ENCODE measurements around the gene KAT8. TPM values are rescaled to one million over a fixed set of nuclear protein-coding genes. Genes with fewer than 3 reads are reported as not detected.
A peak's percentile ranks its signal among the peaks of the same experiment; 100 is the strongest.

The KAT8 gene
- total and polyA plus RNA-seq, 2 of the 13 experiments (the other 11 are each of a cell fraction or from before 2014, with no cell fraction given), result 79.0 to 84.2 TPM

DNA sequence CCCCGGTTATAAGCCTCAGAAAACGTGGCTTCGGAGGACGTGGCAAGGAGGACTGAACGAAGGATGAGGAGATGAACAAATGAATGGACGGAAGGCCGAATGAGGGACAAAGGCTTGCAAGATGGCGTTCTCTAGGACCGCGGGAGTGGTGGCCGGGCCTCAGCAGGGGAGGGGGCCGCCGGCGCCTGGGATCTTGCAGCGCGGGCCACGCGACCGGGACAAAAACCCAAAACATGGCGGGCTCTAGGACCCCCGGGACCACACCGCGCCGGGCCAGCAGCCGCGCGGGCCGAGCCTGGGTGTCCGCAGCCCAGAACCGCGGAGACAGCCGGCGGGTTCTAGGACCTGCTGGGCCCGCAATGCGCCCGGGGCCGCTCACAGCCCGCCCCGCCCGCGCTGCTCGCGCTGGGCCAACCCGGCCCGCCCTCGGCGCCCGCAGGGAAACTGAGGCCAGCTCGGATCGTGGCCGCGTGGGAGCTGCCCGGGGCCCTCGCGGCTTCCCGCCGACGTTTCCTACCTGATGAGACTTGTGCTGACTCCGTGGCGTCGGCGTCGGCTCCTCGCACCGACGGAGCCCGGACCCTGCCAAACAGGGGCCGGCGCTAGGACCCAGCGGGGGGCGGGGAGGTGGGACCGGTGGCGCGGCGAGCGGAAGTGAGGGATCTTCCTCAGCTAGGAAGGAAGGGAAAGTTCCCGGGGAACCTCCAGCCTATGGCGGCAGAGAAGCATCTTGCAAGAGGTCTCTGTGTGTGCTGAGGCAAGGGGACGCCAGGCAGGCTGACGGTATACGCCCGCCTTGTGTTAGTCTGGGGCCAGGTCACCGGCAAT lies 44.1 kb upstream of the KAT8 start (continued):
- 0 out of 2 replicates have a peak, but pooled peaks have one; percentile 44 for TF ChIP-seq PCBP1 (IDR thresholded peaks at IDR 0.05; ENCODE audit: borderline replicate concordance, low read depth, low read length)
- TF ChIP-seq, protein P1, sequence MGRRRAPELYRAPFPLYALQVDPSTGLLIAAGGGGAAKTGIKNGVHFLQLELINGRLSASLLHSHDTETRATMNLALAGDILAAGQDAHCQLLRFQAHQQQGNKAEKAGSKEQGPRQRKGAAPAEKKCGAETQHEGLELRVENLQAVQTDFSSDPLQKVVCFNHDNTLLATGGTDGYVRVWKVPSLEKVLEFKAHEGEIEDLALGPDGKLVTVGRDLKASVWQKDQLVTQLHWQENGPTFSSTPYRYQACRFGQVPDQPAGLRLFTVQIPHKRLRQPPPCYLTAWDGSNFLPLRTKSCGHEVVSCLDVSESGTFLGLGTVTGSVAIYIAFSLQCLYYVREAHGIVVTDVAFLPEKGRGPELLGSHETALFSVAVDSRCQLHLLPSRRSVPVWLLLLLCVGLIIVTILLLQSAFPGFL (CRISPR knock-in tag; IDR thresholded peaks at IDR 0.05), result no peak
- TF ChIP-seq TCF12 (IDR thresholded peaks at IDR 0.05), result no peak
- no peak; the same call in none of the 2 replicates for TF ChIP-seq TCF12 (CRISPR knock-in tag; IDR thresholded peaks at IDR 0.05)
- TF ChIP-seq ZNF343 (CRISPR knock-in tag; IDR thresholded peaks at IDR 0.05), result peak; percentile 31; the same call in 1 of the 2 replicates
- 0 out of 2 replicates have a peak, but pooled peaks have one; percentile 21 for TF ChIP-seq DR1 (CRISPR knock-in tag; IDR thresholded peaks at IDR 0.05)
- peak; percentile 60; the same call in 1 of the 2 replicates for TF ChIP-seq SIX4 (CRISPR knock-in tag; IDR thresholded peaks at IDR 0.05)
- TF ChIP-seq ADNP (CRISPR knock-in tag; IDR thresholded peaks at IDR 0.05), result peak; percentile 12; the same call in 1 of the 2 replicates
- TF ChIP-seq KAT8 (CRISPR knock-in tag; IDR thresholded peaks at IDR 0.05), result peak; percentile 43; the same call in 1 of the 2 replicates
- TF ChIP-seq, protein P2, sequence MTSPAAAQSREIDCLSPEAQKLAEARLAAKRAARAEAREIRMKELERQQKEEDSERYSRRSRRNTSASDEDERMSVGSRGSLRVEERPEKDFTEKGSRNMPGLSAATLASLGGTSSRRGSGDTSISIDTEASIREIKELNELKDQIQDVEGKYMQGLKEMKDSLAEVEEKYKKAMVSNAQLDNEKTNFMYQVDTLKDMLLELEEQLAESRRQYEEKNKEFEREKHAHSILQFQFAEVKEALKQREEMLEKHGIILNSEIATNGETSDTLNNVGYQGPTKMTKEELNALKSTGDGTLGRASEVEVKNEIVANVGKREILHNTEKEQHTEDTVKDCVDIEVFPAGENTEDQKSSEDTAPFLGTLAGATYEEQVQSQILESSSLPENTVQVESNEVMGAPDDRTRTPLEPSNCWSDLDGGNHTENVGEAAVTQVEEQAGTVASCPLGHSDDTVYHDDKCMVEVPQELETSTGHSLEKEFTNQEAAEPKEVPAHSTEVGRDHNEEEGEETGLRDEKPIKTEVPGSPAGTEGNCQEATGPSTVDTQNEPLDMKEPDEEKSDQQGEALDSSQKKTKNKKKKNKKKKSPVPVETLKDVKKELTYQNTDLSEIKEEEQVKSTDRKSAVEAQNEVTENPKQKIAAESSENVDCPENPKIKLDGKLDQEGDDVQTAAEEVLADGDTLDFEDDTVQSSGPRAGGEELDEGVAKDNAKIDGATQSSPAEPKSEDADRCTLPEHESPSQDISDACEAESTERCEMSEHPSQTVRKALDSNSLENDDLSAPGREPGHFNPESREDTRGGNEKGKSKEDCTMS (CRISPR knock-in tag; conservative IDR thresholded peaks at IDR 0.05), result no peak
- peak; percentile 65 for TF ChIP-seq ZNF138 (CRISPR knock-in tag; IDR thresholded peaks at IDR 0.05; ENCODE audit: low read depth)
- TF ChIP-seq FOSL1 (CRISPR knock-in tag; IDR thresholded peaks at IDR 0.05; ENCODE audit: borderline replicate concordance), result 0 out of 2 replicates have a peak, but pooled peaks have one; percentile 17
- TF ChIP-seq, protein P3, sequence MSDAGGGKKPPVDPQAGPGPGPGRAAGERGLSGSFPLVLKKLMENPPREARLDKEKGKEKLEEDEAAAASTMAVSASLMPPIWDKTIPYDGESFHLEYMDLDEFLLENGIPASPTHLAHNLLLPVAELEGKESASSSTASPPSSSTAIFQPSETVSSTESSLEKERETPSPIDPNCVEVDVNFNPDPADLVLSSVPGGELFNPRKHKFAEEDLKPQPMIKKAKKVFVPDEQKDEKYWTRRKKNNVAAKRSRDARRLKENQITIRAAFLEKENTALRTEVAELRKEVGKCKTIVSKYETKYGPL (CRISPR knock-in tag; IDR thresholded peaks at IDR 0.05), result peak; percentile 7; the same call in 1 of the 2 replicates
- no peak for TF ChIP-seq ZC3H4 (CRISPR knock-in tag; IDR thresholded peaks at IDR 0.05; ENCODE audit: borderline replicate concordance)
- TF ChIP-seq NCOR1 (IDR thresholded peaks at IDR 0.05; ENCODE audit: borderline replicate concordance, low read length), result no peak
- no peak for TF ChIP-seq CBX1 (IDR thresholded peaks at IDR 0.05; ENCODE audit: low read depth)

All from HepG2 (cell line).